ENCODE data around the gene CHST13. TPM values are rescaled to one million over a fixed set of nuclear protein-coding genes. Genes with fewer than 3 reads are reported as not detected.

Gene CHST13
- total and polyA plus RNA-seq, 2 donors (not counting 3 experiments of a cell fraction or from before 2014, with no cell fraction given), result 0.04 TPM; not detected in 1

DNA sequence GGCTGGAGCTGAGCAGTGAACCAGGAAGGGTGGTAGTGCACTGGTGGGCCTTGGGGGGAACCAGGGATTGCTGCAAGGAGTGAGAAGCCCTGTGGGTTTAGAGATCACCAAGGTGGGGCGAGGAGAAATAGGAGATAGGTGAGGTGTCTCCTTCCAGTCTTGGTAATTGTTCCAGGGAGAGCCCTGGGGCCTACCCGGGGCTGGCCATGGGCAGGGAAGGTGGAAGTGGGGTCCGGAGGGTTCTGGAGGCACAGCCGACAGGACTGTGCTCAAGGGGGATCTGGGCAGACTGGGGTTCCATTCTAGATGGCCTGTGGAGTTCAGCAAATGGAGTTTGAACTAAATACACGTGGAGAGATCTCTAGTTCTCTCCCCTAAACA, 4.5 kb downstream of the CHST13 start:
- no TSS peak for BruUV-seq (replicated peaks)
- FAIRE-seq (no peak), DNase-seq (ENCODE audit: low read depth, low spot score) (no peak)
- no peaks in the 10 kb centered on the region for H3K36me3 ChIP-seq (ENCODE audit: control insufficient read depth in 2 of 2, extremely low read depth in 1 of 2, insufficient read depth in 2 of 2, low read length in 2 of 2)
- TF ChIP-seq POLR2A (IDR thresholded peaks at IDR 0.05; ENCODE audit: low read depth, low read length), result no peak
- TF ChIP-seq, protein P1, sequence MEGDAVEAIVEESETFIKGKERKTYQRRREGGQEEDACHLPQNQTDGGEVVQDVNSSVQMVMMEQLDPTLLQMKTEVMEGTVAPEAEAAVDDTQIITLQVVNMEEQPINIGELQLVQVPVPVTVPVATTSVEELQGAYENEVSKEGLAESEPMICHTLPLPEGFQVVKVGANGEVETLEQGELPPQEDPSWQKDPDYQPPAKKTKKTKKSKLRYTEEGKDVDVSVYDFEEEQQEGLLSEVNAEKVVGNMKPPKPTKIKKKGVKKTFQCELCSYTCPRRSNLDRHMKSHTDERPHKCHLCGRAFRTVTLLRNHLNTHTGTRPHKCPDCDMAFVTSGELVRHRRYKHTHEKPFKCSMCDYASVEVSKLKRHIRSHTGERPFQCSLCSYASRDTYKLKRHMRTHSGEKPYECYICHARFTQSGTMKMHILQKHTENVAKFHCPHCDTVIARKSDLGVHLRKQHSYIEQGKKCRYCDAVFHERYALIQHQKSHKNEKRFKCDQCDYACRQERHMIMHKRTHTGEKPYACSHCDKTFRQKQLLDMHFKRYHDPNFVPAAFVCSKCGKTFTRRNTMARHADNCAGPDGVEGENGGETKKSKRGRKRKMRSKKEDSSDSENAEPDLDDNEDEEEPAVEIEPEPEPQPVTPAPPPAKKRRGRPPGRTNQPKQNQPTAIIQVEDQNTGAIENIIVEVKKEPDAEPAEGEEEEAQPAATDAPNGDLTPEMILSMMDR (IDR thresholded peaks at IDR 0.05; ENCODE audit: extremely low read depth in 1 of 2, insufficient read depth in 1 of 2, low read depth in 1 of 2, low read length in 2 of 2), result no peak
- TF ChIP-seq EZH2 (IDR thresholded peaks at IDR 0.05; ENCODE audit: borderline replicate concordance, low read depth, low read length, severe bottlenecking), result no peak
- TF ChIP-seq FOS (IDR thresholded peaks at IDR 0.05; ENCODE audit: borderline replicate concordance, insufficient read depth, low read length), result no peak
- CTCF ChIA-PET, result no interaction called here
- H3K4me1 ChIP-seq (ENCODE audit: control insufficient read depth, extremely low read depth, insufficient read depth, low read length), result no peaks in the 10 kb centered on the region
- POLR2A ChIA-PET, result no interaction called here
- no peak overlapping the region for H2AFZ ChIP-seq (ENCODE audit: low read depth, low read length)
- H3K4me2 ChIP-seq (ENCODE audit: insufficient read depth, low read length), result no peak overlapping the region
- intact Hi-C loops (cut with micrococcal nuclease), result loop anchor here (10.0 kb wide), 1 partner anchor 476 kb away; no protein-coding TSS in a partner anchor
- peaks cover 5 to 18% of the 10 kb centered on the region in 2 experiments for H3K27me3 ChIP-seq (ENCODE audit: control insufficient read depth in 2 of 2, insufficient read depth in 2 of 2, low read length in 2 of 2)
- no peaks in the 10 kb centered on the region for H4K20me1 ChIP-seq (replicated peaks; ENCODE audit: control insufficient read depth, extremely low read depth, insufficient read depth, low read length)
- no peak overlapping the region for H3K9ac ChIP-seq (replicated peaks; ENCODE audit: extremely low read depth, insufficient read depth, low read length)
- no peaks in the 10 kb centered on the region for H3K9me1 ChIP-seq (replicated peaks; ENCODE audit: control insufficient read depth, extremely low read depth, insufficient read depth, low read length)
- H3K79me2 ChIP-seq (ENCODE audit: control insufficient read depth, insufficient read depth, low read length), result no peaks in the 10 kb centered on the region
- no peak overlapping the region for H3K27ac ChIP-seq (ENCODE audit: insufficient read depth, low read depth, low read length)
- H3K4me3 ChIP-seq (replicated peaks in 1 of 3; ENCODE audit: insufficient read depth in 1 of 3, low read depth in 1 of 3, low read length in 3 of 3), result no peak overlapping the region
- dilution Hi-C loops (cut with MboI; ENCODE audit: extremely low pct_ligation_motif_present, low sequenced_read_pairs), result no loop called here
- H3K9me3 ChIP-seq (replicated peaks; ENCODE audit: control insufficient read depth, insufficient read depth, low read length), result no peaks in the 10 kb centered on the region

DNA sequence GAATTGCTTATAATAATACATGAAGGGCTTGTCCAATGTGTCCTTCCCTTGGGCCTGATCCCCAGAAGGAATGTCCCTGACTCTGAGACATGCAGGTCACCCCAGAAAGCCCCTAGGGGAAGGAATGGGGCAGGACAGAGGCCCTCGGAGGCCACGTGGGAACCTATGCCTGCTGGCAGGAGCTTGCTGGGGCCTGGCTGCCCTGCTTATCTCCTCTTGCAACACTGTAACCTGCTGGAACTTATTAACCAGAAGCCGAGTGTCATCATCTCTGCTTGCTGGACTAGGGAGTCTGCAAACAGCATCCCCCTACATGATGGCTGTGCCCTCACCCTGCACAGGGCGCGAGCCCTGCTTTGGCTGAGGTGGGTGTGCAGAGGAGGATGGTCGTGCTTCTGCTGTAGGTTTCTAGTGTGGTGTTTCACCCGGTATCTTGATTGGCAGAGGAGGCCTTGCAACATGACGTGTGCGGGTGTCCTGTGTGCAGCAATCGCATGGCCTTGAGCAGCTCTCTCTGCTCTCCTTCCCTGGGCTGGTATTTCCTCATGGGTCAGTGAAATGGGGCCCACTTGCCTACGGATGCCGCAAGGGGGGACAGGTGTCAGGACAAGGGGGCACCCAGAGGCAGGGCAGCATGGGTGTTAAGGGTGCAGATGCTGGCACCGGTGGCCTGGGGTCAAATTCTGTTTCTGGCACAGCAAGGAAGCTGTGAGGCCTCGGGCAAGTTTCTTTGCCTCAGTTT, 5.0 kb downstream of the CHST13 start:
- no peak overlapping the region for H3K27ac ChIP-seq (ENCODE audit: insufficient read depth, low read depth, low read length)

More for the DNA sequence above, 5.0 kb downstream of the CHST13 start:
- Histone ChIP-seq H3K36me3 (ENCODE audit: control insufficient read depth in 2 of 2, extremely low read depth in 1 of 2, insufficient read depth in 2 of 2, low read length in 2 of 2) (no peaks in the 10 kb centered on the region), H3K4me2 (ENCODE audit: insufficient read depth, low read length) (no peak overlapping the region), H3K4me1 (ENCODE audit: control insufficient read depth, extremely low read depth, insufficient read depth, low read length) (no peaks in the 10 kb centered on the region), H4K20me1 (replicated peaks; ENCODE audit: control insufficient read depth, extremely low read depth, insufficient read depth, low read length) (no peaks in the 10 kb centered on the region), H3K4me3 (replicated peaks in 1 of 3; ENCODE audit: insufficient read depth in 1 of 3, low read depth in 1 of 3, low read length in 3 of 3) (no peak overlapping the region), H3K9me1 (replicated peaks; ENCODE audit: control insufficient read depth, extremely low read depth, insufficient read depth, low read length) (no peaks in the 10 kb centered on the region), H2AFZ (ENCODE audit: low read depth, low read length) (no peak overlapping the region), H3K79me2 (ENCODE audit: control insufficient read depth, insufficient read depth, low read length) (no peaks in the 10 kb centered on the region), H3K27me3 (ENCODE audit: control insufficient read depth in 2 of 2, insufficient read depth in 2 of 2, low read length in 2 of 2) (peaks cover 2 to 16% of the 10 kb centered on the region in 2 experiments), H3K9me3 (replicated peaks; ENCODE audit: control insufficient read depth, insufficient read depth, low read length) (no peaks in the 10 kb centered on the region), H3K9ac (replicated peaks; ENCODE audit: extremely low read depth, insufficient read depth, low read length) (no peak overlapping the region)
- dilution Hi-C loops (cut with MboI; ENCODE audit: extremely low pct_ligation_motif_present, low sequenced_read_pairs) (no loop called here), intact Hi-C loops (cut with micrococcal nuclease) (loop anchor here (10.0 kb wide), 1 partner anchor 476 kb away; no protein-coding TSS in a partner anchor)
- no peak for TF ChIP-seq MYC (IDR thresholded peaks at IDR 0.05; ENCODE audit: low read depth, low read length)
- no peak for TF ChIP-seq POLR2A (IDR thresholded peaks at IDR 0.05; ENCODE audit: low read depth, low read length)
- TF ChIP-seq, protein P2, sequence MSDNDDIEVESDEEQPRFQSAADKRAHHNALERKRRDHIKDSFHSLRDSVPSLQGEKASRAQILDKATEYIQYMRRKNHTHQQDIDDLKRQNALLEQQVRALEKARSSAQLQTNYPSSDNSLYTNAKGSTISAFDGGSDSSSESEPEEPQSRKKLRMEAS (IDR thresholded peaks at IDR 0.05; ENCODE audit: insufficient read depth, insufficient read length), result no peak
- TF ChIP-seq POLR2AphosphoS5 (IDR thresholded peaks at IDR 0.05; ENCODE audit: insufficient read depth, low read depth, low read length), result no peak
- TF ChIP-seq, protein P1 (IDR thresholded peaks at IDR 0.05; ENCODE audit: extremely low read depth in 1 of 2, insufficient read depth in 1 of 2, low read depth in 1 of 2, low read length in 2 of 2), result no peak
- TF ChIP-seq GATA2 (IDR thresholded peaks at IDR 0.05; ENCODE audit: insufficient read depth, insufficient read length, low read depth, low read length), result no peak
- no peak for TF ChIP-seq EZH2 (IDR thresholded peaks at IDR 0.05; ENCODE audit: borderline replicate concordance, low read depth, low read length, severe bottlenecking)
- no peak for TF ChIP-seq JUN (IDR thresholded peaks at IDR 0.05; ENCODE audit: borderline replicate concordance, insufficient read depth, insufficient read length, low read depth)
- no peak for TF ChIP-seq FOS (IDR thresholded peaks at IDR 0.05; ENCODE audit: borderline replicate concordance, insufficient read depth, low read length)
- POLR2A ChIA-PET, result no interaction called here
- CTCF ChIA-PET, result no interaction called here
- DNase-seq (ENCODE audit: low read depth, low spot score) (no peak), FAIRE-seq (no peak)
- no TSS peak for BruUV-seq (replicated peaks)

Measured in endothelial cell of umbilical vein (primary cell).